Activated CD8-positive, alpha-beta memory T cell treated with anti-CD3 and anti-CD28 coated beads, Interleukin-2, amount 50 U/mL, for 24 hours (primary cell): Measurements from ENCODE around the gene HPSE2.
"Not testable (repeated sequence)": the region's sequence is repeated elsewhere in the genome, so short reads cannot be mapped to it uniquely, and the experiment has no call there.

Experiments used
- DNase-seq: peaks from one replicate; pipeline ENCODE4 v3.0.0-alpha.2; 2020; ENCODE audit errors: extremely low read depth

The HPSE2 gene

DNA sequence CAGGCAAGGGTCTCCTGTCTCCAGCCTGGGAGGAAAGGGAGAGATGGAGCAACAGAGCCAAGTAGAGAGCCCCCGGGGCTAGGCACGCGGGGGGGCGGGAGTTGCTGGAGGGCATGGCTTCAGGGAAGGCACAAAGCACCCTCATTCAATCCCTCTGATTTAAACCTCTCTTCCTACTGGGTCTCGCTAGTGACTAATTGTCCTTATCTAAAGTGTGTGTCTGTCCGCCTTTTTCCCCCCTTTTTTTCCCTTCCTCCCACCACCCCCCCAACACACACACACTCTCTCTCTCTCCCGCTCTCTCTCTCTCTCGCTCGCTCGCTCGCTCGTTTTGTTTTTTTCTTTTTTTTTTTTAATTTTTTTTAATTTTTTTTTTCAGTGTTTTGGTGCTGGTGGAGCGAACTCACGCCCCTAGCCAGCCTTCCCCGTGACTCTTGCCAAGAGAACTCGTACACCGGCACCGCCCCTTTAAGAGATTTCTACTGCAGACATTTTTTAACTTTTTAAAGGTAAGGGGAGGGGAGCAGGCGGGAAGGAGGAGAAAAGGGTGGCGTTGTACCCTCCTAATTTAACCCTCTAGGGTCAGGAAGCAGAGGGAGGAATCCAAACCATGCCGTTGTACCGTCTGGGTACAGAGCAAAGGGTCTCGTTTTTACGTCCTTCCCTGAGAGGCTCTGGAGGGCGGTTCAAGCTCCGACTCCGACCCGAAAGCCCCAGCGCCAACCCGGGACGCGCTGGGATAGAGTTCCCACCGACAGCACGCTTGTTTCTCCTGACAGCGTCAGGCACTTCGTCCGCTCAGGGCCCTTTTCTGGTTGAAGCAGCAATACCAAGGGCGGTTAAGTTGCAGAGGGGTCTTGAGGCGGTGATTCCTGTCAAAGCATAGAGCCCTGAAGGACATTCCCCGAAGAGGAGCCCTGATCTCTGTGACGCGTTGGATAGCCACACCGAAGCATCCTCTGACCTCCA, at the start of gene HPSE2:
Gene HPSE2, minus strand, starts transcription at position 195 of the 969 bp plus-strand sequence.
- no peak for DNase-seq

DNA sequence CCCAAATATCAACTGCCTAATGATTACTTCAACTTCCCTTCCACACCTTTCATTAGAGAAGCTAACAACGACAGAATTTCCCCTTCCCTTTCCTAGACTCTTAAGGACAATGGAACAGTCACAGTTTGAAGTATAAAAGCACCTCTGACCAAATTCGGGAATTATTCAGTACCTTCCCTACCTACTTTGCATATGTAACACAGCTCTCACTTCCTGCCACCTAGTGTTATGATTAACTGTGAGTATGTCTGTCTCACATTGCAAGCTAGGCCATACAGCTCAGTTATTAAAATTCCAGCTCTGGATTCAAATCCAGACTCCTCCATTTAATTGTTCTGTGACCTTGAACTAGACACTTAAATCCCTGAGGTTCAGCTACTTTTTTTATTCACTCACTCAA, 44.8 kb upstream of the HPSE2 start:
- DNase-seq = no peak

GRCh38 chr10:99279626-99280111, 44.0 kb upstream of the HPSE2 start:
- DNase-seq = no peak

DNA sequence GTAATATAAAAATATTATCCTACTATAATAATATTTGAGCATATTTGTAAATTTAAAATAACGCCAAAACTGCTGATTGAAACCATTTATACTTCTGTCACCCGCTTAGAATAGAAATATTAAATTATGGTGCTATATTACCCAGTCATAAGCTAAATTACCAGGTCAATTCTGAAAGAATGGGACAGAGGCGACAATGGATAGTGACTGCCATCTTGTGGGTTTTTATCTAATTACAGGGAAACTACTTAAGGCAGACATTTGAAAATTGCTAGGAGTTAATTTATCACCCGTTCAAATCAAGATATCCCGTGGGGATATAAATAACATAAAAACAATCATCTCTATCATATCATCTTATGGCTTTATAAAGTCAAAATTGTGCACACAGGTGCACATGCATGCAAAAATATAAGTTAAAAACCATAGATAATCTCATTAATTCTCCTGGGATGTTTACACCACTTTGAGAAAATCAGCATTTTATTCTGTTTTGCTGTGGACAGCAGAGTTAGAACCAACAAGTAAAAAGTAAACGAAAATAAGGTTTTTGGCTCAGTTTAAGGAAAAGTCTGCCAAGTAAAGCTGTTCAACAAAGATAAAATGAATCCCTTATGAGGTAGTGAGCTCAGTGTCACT, 41.3 kb upstream of the HPSE2 start:
- no peak for DNase-seq

DNA sequence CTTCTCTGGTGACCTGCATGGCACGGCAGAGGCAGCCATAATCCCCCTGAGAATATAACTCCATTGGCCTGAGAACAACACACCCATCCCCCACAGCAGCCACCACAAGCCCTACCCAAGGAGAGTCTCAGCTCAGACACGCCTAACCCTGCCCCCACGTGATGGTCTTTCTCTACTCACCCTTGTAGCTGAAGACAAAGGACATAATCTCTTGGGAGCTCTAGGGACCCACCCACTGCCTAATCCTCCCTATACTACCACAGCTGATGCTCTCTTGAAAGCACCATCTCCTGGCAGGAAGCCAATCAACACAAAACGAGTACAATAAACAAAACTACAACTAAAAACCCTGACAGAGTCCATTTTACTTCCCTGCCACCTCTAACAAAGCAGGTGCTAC, 30.7 kb upstream of the HPSE2 start:
- DNase-seq = no peak

- no peak for DNase-seq
These were observed 13.2 kb upstream of the HPSE2 start for GRCh38 chr10:99248824-99249223.

DNA sequence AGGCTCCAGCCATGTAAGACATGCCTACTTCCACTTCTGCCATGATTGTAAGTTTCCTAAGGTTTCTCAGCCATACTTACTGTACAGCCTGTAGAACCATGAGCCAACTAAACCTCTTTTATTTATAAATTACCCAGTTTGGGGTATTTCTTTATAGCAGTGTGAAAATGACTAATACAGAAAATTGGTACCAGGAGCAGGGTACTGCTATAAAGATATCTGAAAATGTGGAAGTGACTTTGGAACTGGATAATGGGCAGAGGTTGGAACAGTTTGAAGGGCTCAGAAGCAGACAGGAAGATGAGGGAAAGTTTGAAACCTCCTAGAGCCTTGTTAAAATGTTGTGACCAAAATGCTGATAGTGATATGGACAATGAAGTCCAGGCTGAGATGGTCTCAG, 12.2 kb upstream of the HPSE2 start:
- DNase-seq = not testable (repeated sequence)

- DNase-seq = no peak
These were observed 1.1 kb upstream of the HPSE2 start for GRCh38 chr10:99236627-99237309.

GRCh38 chr10:99234791-99235657, 628 bp downstream of the HPSE2 start:
- DNase-seq = no peak

DNA sequence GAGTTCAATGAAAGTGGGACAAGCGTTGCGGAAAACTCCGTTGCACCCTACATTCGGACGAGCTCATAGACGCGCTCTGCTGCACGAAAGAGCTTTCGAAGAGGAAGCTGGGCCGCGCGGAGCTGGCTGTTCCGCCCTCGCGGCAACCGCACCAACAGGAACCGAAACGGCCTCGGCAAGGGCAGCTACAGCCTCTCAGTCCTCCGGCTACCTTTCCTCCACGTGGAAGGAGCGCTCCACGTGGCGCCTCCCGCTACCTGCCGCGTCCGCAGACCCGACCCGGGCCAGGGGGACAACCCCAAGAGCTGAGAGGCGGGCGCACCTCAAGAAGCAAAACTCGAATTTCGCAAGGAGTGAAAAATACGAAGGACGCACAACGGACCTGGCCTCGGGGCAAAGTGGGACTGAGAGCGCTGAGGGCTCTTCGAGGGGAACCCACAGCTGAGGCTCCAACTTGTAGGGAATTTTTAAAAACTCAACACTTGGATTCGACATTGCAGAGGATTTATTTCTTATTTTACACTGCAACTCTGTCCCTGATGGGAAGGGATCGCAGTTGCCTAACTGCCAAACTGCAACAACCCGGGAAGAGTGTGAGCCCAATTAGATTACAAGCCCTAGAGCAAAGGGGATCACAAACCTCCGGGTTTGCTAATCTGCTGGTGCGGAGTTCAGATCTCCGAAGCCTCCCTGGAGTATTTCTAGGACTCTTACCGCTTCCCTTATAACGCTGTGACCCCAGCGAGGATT, 1.4 kb downstream of the HPSE2 start:
- no peak for DNase-seq

DNA sequence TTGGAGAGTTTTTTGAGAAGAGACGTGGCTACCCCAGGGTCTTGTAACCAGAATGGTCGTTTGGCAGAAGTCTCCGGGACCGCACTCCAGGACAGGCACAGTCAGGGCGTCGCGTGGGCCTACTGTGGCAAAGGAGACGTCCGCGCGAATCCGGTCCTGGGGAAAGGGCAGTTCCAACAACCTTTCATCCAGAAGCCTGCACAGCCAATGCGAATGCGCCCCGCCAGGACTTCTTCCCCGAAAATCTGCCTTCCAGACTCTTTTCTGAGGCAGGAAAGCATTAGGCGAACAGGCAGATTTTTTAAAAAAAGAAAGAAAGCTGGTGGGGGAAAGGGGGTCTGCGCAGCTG, 2.0 kb downstream of the HPSE2 start:
- DNase-seq = no peak

DNA sequence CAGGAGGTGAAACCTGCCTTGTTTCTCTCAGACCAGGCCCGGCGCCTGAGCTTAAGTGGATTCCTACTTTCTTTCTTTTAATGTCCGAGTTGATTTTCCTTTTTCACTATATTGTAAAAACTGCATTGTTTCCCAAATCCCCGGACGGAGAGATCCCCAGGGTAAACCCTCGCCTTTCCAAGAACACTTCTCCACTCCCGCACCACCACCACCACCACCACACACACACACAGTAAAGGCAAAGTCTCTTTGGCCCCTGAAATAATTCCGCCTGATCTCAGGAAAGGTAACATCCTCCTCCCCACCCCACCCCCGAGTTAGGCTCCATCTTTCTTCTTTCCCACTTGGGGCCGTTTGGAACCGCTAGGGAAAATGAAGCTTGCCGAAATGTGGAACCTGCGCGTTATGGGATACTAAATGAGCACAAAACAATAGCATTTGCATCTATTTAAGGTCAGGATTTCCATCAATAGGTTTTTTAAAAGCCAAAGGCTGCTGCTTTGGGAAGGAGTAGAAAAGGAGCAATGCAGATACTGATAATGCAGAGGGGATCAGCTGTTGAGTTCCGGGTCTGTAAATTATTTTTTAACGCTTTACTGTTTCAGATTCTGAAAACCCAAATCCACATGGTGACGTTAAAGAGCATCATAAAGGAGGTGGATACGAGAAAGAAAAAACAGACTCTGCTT, 2.5 kb downstream of the HPSE2 start:
- no peak for DNase-seq

DNA sequence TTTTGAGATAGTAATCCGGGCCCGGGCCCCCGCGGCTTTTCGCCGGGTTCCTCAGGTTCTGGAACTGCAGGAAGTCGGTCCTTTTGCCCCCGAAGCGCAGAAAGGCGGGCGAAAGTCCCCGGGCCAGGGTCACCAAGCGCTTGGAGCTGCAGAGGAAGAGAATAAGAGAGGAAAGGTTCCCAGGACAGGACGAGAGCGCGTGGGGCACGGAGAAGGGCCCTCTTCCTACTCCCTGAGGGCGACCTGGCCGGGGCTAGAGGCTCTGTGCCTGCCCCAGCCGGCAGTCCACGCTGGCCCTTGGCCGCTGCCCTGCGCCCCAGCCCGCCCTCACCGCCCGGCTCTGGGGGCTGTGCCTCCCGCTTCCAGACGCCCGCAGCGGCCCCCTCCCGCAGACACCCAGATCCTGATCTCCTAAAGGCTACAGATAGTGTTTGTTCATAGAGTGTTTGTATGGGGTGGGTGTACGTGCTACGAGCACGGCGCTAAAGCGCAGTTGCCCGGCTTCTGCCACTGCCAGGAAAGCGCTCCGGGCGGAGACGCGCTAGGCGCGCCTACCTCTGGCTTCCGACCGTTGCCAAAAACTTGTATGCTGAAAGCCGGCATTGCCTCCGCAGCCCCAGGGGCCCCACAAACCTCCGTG, 3.2 kb downstream of the HPSE2 start:
- DNase-seq = no peak

DNA sequence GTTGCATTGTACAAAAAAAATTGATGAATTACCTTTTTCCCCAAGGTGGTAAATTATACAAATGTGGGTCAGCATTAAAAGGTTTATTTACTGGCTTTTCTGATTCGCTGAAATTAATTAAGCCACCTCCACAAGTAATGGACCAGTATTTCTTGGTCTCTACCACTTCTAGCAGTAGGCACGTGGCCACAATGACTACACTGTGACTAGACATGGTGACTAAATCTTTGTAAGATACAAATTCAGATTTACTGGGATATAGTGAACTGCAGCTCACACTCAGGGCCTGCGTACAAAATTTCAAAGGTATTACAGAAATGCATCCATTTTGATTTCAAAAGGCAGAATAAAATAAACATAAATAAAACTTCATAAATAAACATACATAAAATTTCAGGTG, 10.9 kb downstream of the HPSE2 start:
- no peak for DNase-seq

DNA sequence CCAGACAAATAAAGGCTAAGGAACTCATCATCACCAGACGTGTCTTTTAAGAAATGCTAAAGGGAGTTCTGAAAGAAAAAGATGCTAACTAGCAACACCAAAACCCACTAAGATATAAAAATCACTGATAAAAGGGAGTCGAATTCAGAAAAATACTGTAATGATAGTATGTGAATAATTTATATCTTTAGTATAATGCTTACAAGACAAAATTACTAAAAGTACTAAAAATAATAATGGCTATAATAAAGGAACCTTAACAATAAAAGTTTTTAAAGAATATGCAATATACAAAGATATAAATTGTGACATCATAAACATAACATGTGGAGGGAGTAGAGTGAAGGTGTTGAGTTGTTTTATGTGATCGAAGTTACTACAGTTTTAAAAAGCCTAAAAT, 28.3 kb downstream of the HPSE2 start:
- DNase-seq = no peak

DNA sequence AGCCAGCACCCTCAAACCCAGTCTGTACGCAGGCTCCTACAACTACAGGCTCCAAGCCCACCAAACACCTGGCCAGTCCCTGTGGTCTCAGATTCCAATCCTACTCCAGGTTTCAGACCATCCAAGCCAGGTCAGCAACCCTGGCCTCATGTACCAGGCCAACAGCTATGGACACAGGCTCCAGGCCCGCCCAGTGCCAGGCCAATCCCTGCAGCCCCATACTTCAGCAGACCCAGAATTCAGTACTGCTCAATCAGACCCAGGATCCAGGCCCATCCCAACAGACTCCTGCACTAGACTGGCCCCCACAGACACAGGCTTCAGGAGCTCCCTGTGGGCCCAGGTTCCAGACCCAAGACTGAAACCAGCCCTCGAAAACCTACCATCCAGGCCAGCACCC, 32.3 kb downstream of the HPSE2 start:
- no peak for DNase-seq

GRCh38 chr10:99172950-99173349, 62.7 kb downstream of the HPSE2 start:
- DNase-seq = no peak

DNA sequence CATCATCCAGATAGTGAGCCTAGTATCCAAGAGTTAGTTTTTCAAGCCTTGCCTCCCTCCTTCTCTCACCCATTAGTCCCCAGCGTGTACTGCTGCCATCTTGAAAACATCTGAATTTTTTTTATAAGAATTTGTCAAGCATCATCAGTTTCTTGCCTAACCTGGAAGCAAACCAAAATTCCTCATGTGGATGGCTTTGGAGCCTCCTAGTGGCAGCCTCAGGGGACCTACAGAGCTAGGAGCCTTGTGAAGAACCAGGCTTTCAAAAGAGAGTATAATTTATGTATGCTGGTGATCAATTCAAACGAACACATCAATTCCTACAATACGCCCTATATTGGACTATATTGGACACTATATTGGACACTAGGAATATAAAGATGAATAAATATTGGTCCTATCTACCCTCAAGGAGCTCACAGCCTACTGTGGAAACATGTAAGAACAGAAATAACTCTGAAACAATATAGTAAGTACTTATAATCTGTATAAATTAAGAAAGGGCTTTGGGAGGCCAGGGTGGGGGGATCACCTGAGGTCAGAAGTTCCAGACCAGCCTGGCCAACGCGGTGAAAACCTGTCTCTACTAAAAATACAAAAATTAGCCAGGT, 63.4 kb downstream of the HPSE2 start:
- DNase-seq = no peak

- no peak for DNase-seq
These were observed 65.5 kb downstream of the HPSE2 start for GRCh38 chr10:99170116-99170675.
